SK-N-SH (cell line): ENCODE measurements around the gene THSD4.

Source experiments
- EP300 ChIP-seq, 2 experiments: IDR thresholded peaks; 2 replicates each; pipeline versions ENCODE4 v1.4.0 to v1.6.1; 2012; ENCODE audit warnings: borderline replicate concordance in 1 of 2, low read depth in 1 of 2, low read length in 1 of 2
- GABPA ChIP-seq: IDR thresholded peaks from 2 replicates; pipeline ENCODE4 v1.4.0; 2012; ENCODE audit warnings: low read depth, mild to moderate bottlenecking
- RXRA ChIP-seq: IDR thresholded peaks from 2 replicates; pipeline ENCODE4 v1.4.0; 2012; ENCODE audit warnings: low read depth, mild to moderate bottlenecking, borderline replicate concordance
- YY1 ChIP-seq: IDR thresholded peaks from 2 replicates; pipeline ENCODE4 v1.4.0; 2012; ENCODE audit warnings: low read depth, mild to moderate bottlenecking
- TF ChIP-seq, protein P1 (sequence below): fragments of 200-600 bp; sonication (generic); IDR thresholded peaks from 2 replicates; pipeline ENCODE4 v1.6.1; 2017; ENCODE audit warnings: antibody characterized with exemption, mild to moderate bottlenecking, moderate library complexity
- TF ChIP-seq, protein P2 (sequence below): IDR thresholded peaks from 2 replicates; pipeline ENCODE4 v1.6.1; 2012; ENCODE audit warnings: mild to moderate bottlenecking, low read depth, low read length, moderate library complexity

DNA sequence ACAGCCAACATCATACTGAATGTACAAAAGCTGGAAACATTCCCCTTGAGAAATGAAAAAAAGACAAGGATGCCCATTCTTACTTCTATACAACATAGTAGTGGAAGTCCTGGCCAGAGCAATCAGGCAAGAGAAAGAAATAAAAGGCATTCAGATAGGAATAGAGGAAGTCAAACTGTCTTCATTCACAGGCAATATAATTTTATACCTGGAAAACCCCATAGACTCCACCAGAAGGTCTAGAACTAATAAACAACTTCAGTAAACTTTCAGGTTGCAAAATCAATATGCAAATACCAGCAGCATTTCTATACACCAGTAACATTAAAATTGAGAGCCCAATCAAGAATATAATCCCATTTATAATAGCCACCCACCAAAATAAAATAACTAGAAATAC, 27.1 kb upstream of the THSD4 start:
- TF ChIP-seq, protein P1, sequence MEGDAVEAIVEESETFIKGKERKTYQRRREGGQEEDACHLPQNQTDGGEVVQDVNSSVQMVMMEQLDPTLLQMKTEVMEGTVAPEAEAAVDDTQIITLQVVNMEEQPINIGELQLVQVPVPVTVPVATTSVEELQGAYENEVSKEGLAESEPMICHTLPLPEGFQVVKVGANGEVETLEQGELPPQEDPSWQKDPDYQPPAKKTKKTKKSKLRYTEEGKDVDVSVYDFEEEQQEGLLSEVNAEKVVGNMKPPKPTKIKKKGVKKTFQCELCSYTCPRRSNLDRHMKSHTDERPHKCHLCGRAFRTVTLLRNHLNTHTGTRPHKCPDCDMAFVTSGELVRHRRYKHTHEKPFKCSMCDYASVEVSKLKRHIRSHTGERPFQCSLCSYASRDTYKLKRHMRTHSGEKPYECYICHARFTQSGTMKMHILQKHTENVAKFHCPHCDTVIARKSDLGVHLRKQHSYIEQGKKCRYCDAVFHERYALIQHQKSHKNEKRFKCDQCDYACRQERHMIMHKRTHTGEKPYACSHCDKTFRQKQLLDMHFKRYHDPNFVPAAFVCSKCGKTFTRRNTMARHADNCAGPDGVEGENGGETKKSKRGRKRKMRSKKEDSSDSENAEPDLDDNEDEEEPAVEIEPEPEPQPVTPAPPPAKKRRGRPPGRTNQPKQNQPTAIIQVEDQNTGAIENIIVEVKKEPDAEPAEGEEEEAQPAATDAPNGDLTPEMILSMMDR: no peak
- TF ChIP-seq EP300 (IDR thresholded peaks at IDR 0.05; ENCODE audit: borderline replicate concordance in 1 of 2, low read depth in 1 of 2, low read length in 1 of 2) (no peak), YY1 (no peak), GABPA (no peak), RXRA (no peak)
- TF ChIP-seq, protein P2, sequence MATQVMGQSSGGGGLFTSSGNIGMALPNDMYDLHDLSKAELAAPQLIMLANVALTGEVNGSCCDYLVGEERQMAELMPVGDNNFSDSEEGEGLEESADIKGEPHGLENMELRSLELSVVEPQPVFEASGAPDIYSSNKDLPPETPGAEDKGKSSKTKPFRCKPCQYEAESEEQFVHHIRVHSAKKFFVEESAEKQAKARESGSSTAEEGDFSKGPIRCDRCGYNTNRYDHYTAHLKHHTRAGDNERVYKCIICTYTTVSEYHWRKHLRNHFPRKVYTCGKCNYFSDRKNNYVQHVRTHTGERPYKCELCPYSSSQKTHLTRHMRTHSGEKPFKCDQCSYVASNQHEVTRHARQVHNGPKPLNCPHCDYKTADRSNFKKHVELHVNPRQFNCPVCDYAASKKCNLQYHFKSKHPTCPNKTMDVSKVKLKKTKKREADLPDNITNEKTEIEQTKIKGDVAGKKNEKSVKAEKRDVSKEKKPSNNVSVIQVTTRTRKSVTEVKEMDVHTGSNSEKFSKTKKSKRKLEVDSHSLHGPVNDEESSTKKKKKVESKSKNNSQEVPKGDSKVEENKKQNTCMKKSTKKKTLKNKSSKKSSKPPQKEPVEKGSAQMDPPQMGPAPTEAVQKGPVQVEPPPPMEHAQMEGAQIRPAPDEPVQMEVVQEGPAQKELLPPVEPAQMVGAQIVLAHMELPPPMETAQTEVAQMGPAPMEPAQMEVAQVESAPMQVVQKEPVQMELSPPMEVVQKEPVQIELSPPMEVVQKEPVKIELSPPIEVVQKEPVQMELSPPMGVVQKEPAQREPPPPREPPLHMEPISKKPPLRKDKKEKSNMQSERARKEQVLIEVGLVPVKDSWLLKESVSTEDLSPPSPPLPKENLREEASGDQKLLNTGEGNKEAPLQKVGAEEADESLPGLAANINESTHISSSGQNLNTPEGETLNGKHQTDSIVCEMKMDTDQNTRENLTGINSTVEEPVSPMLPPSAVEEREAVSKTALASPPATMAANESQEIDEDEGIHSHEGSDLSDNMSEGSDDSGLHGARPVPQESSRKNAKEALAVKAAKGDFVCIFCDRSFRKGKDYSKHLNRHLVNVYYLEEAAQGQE: no peak
